ENCODE data around the gene PTPRN2. TPM values are rescaled to one million over a fixed set of nuclear protein-coding genes. Genes with fewer than 3 reads are reported as not detected.

The PTPRN2 gene
- total and polyA plus RNA-seq, 2 donors (not counting 3 experiments of a cell fraction or from before 2014, with no cell fraction given) = 0.62 to 0.88 TPM

DNA sequence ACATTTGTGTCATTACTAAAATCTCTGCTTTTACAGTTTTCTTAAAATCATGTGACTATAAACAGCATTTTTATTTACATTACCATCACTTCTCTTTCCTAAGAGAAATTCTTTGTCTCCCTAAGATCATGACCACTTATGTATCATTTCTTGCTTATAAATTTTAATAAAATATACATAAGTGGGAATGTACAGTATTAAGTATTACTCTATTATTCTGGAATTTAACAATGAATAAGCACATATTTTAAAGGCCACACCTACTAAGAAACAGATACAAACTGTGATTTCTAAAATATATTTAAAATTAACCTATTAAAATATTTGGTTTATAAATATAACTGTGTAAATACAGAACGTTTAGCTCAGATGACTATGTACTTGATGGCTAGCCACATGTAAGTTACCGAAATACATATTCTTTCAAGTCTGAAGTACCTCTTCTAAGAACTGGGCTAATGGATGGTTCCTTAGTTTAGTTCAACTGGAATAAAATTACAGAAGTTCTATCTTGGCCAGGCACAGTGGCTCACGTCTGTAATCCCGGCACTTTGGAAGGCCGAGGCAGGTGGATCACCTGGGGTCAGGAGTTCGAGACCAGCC, 33.3 kb upstream of the PTPRN2 start:
- DNase-seq (ENCODE audit: low read depth, low spot score) (no peak), FAIRE-seq (no peak)
- H3K9ac ChIP-seq (replicated peaks; ENCODE audit: extremely low read depth, insufficient read depth, low read length) = no peak overlapping the region
- no peaks in the 10 kb centered on the region for H3K79me2 ChIP-seq (ENCODE audit: control insufficient read depth, insufficient read depth, low read length)
- H3K9me3 ChIP-seq (replicated peaks; ENCODE audit: control insufficient read depth, insufficient read depth, low read length) = no peaks in the 10 kb centered on the region
- H3K27ac ChIP-seq (ENCODE audit: insufficient read depth, low read depth, low read length) = no peak overlapping the region
- CTCF ChIA-PET = no interaction called here
- H3K4me3 ChIP-seq (replicated peaks in 1 of 3; ENCODE audit: insufficient read depth in 1 of 3, low read depth in 1 of 3, low read length in 3 of 3) = no peak overlapping the region
- H2AFZ ChIP-seq (ENCODE audit: low read depth, low read length) = no peak overlapping the region
- BruUV-seq (replicated peaks) = no TSS peak
- TF ChIP-seq POLR2A (IDR thresholded peaks at IDR 0.05; ENCODE audit: low read depth, low read length) (no peak), MYC (IDR thresholded peaks at IDR 0.05; ENCODE audit: low read depth, low read length) (no peak), EZH2 (IDR thresholded peaks at IDR 0.05; ENCODE audit: borderline replicate concordance, low read depth, low read length, severe bottlenecking) (no peak), FOS (IDR thresholded peaks at IDR 0.05; ENCODE audit: borderline replicate concordance, insufficient read depth, low read length) (no peak), JUN (IDR thresholded peaks at IDR 0.05; ENCODE audit: borderline replicate concordance, insufficient read depth, insufficient read length, low read depth) (no peak), POLR2AphosphoS5 (IDR thresholded peaks at IDR 0.05; ENCODE audit: insufficient read depth, low read depth, low read length) (no peak), GATA2 (IDR thresholded peaks at IDR 0.05; ENCODE audit: insufficient read depth, insufficient read length, low read depth, low read length) (no peak)
- TF ChIP-seq, protein P1, sequence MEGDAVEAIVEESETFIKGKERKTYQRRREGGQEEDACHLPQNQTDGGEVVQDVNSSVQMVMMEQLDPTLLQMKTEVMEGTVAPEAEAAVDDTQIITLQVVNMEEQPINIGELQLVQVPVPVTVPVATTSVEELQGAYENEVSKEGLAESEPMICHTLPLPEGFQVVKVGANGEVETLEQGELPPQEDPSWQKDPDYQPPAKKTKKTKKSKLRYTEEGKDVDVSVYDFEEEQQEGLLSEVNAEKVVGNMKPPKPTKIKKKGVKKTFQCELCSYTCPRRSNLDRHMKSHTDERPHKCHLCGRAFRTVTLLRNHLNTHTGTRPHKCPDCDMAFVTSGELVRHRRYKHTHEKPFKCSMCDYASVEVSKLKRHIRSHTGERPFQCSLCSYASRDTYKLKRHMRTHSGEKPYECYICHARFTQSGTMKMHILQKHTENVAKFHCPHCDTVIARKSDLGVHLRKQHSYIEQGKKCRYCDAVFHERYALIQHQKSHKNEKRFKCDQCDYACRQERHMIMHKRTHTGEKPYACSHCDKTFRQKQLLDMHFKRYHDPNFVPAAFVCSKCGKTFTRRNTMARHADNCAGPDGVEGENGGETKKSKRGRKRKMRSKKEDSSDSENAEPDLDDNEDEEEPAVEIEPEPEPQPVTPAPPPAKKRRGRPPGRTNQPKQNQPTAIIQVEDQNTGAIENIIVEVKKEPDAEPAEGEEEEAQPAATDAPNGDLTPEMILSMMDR (IDR thresholded peaks at IDR 0.05; ENCODE audit: extremely low read depth in 1 of 2, insufficient read depth in 1 of 2, low read depth in 1 of 2, low read length in 2 of 2) = no peak
- TF ChIP-seq, protein P2, sequence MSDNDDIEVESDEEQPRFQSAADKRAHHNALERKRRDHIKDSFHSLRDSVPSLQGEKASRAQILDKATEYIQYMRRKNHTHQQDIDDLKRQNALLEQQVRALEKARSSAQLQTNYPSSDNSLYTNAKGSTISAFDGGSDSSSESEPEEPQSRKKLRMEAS (IDR thresholded peaks at IDR 0.05; ENCODE audit: insufficient read depth, insufficient read length) = no peak
- no peaks in the 10 kb centered on the region for H4K20me1 ChIP-seq (replicated peaks; ENCODE audit: control insufficient read depth, extremely low read depth, insufficient read depth, low read length)
- no peaks in the 10 kb centered on the region for H3K36me3 ChIP-seq (ENCODE audit: control insufficient read depth in 2 of 2, extremely low read depth in 1 of 2, insufficient read depth in 2 of 2, low read length in 2 of 2)
- no peaks in the 10 kb centered on the region for H3K27me3 ChIP-seq (ENCODE audit: control insufficient read depth in 2 of 2, insufficient read depth in 2 of 2, low read length in 2 of 2)
- intact Hi-C loops (cut with micrococcal nuclease) (no loop called here), dilution Hi-C loops (cut with MboI; ENCODE audit: extremely low pct_ligation_motif_present, low sequenced_read_pairs) (no loop called here)
- no peak overlapping the region for H3K4me2 ChIP-seq (ENCODE audit: insufficient read depth, low read length)
- no peaks in the 10 kb centered on the region for H3K9me1 ChIP-seq (replicated peaks; ENCODE audit: control insufficient read depth, extremely low read depth, insufficient read depth, low read length)
- H3K4me1 ChIP-seq (ENCODE audit: control insufficient read depth, extremely low read depth, insufficient read depth, low read length) = no peaks in the 10 kb centered on the region
- POLR2A ChIA-PET = no interaction called here

Measured in endothelial cell of umbilical vein (primary cell).